ENCODE results near the gene KRTAP19-2.
"Not testable (repeated sequence)": the region's sequence is repeated elsewhere in the genome, so short reads cannot be mapped to it uniquely, and the experiment has no call there.

Gene KRTAP19-2, protein sequence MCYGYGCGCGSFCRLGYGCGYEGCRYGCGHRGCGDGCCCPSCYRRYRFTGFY

DNA sequence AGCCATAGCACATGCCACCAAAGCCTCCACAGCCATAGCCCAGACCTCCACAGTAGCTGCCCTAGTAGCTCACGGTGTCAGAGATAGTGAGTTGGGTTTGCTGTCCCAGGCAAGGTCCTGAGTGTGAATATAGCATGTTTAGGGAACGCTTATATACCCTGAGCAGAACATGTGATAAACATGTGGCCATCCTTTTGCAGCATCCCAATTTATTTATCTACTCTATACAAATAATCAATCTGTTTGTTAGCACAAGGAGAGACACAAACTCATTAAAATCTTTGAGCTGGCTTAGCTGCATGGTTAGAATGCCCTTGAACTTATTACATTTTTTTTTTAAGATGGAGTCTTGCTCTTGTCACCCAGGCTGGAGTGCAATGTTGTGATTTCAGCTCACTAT lies at the start of gene KRTAP19-2:
Gene KRTAP19-2 (minus strand): TSS at position 101 of the 400 bp plus-strand sequence. CDS start 88 bp downstream, at position 13.
- DNase-seq: no peak

DNA sequence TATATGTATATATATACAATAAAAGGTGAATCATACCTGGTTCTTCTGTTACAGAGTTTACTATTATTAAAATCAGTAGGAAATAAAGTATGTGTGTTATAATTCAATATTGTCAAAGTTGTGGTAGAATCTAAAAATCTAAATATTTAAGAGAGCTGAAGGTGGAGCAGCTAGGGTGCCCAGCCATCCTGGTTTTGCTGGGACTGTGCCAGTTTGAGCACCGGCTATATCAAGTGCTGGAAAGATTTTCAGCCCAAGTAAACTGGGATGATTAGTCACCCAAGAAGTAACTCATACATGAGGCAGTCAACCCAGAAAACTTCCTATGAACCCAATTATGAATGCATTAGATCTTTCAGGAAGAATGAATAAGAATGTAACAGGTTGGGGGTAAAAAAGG lies 31.6 kb upstream of the KRTAP19-2 start:
- no peak for DNase-seq

DNA sequence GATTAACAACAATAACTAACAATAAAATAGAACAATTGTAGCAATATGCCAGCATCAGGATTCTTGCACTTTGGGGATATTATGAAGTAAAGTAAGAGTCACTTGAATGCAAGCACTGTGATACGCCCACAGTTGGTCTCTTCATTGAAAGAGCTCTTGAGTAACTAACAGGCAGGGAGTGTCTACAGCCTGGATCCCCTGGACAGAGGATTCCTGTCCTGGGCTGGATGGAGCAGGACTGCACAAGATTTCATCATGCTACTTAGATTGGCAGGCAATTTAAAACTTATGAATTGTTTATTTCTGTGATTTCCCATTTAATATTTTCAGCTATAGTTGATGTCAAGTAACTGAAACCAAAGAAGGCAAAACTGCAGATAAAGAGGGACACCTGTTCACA lies 28.4 kb upstream of the KRTAP19-2 start:
- no peak for DNase-seq

DNA sequence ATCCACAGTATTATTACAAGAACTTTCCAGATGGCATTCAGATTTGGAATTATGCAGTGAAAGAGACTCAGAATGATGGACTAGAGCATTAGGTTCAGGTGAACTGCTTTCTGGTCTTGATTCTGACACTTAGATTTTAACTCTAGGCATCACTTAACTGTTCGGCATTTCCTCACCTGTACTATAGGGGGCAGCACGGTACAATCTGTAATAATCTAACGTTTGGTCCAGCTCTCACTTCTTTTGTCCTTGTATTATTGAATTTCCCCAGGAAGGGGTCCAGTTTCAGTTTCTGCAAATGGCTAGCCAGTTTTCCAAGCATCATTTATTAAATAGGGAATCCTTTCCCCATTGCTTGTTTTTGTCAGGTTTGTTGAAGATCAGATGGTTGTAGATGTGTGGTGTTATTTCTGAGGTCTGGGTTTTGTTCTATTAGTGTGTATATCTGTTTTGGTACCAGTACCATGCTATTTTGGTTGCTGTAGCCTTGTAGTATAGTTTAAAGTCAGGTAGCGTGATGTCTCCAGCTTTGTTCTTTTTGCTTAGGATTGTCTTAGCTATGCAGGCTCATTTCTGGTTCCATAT lies 18.5 kb upstream of the KRTAP19-2 start:
- DNase-seq: not testable (repeated sequence)

DNA sequence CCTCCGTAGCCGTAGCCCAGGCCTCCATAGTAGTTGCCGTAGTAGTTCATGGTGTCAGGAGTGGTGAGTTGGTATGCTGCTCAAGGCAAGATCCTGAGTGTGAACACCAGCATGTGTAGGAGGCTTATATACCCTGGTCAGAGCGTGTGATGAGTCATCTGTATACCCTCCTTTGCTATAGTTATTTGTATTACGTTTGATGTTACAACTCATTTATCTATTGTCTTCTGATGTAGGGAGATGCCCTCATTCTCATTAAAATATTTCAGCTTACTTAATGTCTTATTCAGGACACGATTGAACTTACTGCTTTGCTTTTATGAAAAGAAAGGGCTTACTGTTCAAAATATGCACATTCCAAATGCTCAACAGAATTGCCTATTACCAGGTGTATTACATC lies 14.8 kb upstream of the KRTAP19-2 start, which contains the start of gene KRTAP19-5:
Gene KRTAP19-5 (minus strand): TSS at position 101 of the 400 bp plus-strand sequence. CDS start 51 bp downstream, at position 50.
- no peak for DNase-seq

DNA sequence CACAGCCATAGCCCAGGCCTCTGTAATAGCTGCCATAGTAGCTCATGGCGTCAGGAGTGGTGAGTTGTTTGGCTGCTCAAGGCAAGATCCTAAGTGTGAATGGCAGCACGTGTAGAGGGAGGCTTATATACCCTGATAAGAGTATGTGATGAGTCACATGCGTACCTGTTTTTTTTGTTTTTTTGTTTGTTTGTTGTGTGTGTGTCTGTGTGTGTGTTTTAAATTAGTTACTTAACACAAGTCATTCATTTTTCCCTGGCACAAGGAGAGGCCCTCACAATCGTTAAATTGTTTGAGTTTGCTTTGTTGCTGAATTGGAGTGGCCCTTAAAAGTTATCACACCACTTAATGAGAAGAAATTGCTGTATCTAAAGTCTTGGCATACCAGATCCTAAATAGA lies 9.8 kb upstream of the KRTAP19-2 start, which contains the start of gene KRTAP19-4:
Gene KRTAP19-4 (minus strand): TSS at position 101 of the 400 bp plus-strand sequence. CDS start 55 bp downstream, at position 46.
- no peak for DNase-seq

DNA sequence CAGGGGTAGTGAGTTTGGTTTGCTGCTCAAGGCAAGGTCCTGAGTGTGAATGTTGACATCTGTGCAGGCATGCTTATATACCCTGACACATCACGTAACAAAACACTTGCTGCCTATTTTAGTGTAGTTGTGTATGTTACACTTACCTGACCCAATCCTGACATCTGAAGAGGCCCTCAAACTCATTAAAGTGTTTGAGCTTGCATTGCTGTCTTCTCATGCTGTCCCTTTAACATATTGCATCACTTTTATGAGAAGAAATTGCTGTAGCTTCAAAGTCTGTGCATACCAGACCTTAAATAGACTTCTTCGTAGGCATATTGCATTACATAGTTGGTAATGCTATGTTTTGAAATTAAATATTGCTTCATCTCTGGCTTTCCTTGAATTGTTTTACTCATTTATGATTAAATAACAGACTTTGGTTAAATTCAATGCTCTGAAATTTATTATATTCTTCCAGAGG lies 4.8 kb upstream of the KRTAP19-2 start, which contains the start of gene KRTAP19-3:
Gene KRTAP19-3 (minus strand): TSS at position 51 of the 466 bp plus-strand sequence. CDS start 56 bp downstream, outside the sequence.
- DNase-seq: no peak

DNA sequence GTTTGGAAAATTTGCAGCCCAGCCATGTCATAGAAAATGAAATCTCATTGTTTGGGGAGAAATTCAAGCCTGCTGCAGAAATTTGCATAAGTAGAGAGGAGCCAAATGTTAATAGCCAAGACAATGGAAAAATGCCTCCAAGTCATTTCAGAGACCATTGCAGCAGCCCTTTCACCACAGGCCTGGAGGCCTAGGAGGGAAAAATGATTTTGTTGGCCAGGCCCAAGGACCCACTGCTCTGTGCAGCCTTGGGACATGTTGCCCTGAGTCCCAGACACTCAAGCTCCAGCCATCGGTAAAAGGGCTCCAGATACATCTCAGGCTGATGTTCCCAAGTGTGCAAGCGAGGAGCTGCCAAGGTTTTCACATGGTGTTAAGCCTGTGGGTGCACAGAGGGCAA lies 1.1 kb downstream of the KRTAP19-2 start:
- DNase-seq: no peak

DNA sequence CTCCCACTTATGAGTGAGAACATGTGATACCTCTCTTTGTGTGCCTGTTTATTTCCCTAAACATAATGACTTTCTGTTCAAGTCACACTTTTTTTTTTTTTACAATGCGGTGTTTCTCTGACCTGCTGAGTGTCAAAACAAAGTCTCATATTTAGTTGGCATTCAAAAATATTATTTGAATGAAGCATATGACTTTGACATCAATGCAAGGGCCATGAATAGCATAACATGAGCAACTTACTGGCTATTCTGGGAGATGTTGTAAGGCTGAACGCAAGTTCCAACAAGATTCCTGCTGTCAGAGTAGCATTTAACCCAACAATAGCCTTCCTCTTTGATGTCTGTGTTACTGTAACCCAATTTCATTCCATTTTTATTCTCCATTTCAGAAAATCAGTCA lies 5.1 kb downstream of the KRTAP19-2 start:
- no peak for DNase-seq

DNA sequence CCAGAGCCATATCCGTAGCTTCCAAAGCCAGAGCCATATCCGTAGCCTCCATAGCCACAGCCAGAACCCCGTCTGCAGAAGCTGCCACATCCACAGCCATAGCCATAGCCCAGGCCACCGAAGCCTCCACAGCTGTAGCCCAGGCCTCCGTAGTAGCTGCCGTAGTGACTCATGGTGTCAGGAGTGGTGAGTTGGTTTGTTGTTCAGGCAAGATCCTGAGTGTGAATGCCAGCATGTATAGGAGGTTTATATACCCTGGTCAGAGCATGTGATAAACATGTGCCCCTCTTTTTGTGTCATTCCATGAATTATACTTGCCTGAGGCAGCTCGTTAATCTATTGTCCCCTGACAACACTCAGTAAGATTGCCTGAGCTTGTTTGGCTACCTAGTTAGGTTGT lies 7.1 kb downstream of the KRTAP19-2 start, which contains the start of gene KRTAP19-1:
Gene KRTAP19-1 (minus strand): TSS at position 223 of the 400 bp plus-strand sequence. CDS start 50 bp downstream, at position 173.
- DNase-seq: no peak

DNA sequence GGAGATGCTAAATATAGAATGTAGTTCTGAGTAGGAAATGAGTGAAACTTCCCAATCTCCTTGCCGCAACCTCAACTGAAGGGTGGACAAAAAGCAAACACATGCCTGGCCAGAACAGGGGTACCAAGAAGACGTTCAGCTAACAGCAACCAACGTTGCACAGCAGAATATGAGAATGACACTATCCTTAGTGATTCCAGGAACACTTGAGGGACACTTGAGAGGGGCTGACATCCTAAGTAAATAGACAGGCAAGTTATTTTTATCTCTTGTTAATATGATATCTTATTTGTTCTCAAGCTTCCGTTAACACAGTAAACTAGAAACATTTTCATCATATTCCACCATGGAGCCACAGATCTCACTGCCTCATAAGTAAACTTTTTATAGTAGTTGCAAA lies 8.0 kb downstream of the KRTAP19-2 start:
- DNase-seq: no peak

DNA sequence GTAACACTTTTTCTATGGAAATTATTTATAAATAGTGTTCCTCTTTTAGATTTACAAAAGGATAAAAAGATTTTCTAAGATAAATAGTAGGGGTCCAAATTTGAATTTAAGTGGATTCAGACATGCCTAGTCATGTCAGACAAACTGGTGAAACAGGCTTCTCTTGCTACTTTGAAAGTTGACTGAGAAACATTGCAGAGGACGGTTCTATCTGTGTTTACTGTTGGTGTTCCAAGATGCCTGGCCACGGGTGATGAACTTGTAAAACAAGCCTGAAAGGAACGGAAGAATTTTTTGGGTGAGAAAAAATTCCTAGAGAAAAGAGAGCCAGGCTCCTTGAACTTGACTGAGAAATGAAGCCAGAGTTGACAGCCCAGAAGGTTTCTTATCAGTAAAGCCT lies 9.2 kb downstream of the KRTAP19-2 start:
- no peak for DNase-seq

DNA sequence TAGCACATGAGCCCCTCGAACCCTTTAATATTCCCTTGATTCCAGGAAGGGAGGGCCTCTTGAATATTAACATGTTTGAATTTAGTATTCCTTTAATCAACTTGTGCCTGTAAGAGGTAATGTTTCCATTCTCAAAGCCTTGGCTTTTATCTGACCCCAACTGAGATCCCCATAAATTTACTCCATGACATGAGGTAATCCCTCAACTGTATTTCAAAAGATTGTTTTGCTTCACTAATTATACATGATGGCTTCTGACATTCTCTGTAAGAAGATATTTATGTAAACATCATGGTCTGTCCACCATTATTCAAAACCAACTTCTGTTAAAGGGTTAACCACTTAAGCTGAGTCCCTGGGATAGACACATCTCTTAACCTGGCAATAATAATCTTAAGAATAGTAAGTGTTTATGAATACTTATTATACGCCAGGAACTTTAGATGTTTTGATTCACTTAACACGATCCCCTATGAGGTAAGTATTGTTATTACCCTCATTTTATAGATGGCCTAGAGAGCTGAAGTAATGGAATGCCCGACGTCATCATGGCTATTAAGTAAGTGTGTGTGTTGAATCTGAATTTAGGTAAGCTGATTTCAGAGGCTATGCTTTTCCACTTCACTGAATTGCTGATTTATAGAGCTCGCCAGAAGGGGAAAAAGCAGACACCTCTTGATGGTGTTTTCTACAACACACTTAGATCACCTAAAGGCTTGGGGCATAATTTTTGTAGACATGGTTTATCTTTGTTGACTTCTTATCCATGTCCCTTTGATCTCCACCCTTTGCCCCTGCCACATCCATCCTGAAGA lies 18.1 kb downstream of the KRTAP19-2 start:
- DNase-seq: no peak

DNA sequence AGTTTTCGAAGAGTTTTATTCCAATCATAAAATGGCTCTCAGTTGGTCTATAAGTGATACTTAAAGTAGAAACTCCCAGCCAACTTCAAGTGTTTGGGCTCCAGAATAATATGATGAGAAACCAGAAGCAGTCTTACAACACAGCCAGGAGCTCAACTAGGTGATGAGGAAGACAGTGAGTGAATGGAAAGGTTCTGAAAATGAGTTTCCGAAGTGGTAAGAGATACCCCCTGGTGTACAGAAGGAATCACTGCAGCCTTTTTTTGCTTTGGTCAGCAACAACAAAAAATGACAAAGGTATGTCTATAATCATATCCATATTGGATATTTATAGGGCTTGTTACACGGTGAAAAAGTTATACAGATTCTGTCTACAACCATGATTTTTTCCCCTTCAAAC lies 23.5 kb downstream of the KRTAP19-2 start:
- DNase-seq: no peak

DNA sequence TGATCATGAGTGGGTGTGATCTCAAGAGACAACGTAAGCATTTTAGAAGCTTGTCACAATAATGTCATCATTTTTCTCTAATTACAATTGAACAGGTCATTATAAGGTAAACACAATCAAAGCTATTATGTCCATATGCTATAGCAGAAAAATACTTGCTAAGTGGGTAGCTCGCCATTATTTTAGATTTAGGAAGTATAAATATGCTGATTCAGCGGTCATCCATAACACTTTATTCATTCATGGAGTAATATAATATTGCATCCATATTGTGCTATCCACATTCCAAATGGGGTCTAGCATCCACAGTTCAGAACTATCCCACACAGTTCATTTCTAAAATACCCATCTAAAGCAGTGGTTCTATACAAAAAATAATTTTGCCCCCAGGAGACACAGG lies 38.7 kb downstream of the KRTAP19-2 start:
- no peak for DNase-seq

DNA sequence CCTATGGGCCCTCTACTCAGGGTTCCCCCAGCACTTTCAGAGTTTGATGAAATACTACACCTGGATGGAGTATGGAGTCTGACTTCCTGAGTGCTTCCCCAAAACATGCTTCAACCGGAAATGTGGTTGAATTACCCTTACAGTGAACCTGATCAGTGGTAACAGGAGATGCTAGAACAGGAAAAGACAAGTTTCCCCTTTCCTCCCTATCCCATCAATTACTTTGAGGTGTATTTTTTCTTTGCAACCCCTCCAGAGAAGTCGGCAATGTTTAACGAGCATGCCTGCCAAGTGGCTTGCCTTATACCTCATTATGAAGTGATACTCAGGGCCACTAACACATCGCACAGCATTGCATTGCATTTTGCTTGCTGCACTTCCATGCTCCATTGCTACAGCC lies 40.2 kb downstream of the KRTAP19-2 start:
- DNase-seq: no peak

DNA sequence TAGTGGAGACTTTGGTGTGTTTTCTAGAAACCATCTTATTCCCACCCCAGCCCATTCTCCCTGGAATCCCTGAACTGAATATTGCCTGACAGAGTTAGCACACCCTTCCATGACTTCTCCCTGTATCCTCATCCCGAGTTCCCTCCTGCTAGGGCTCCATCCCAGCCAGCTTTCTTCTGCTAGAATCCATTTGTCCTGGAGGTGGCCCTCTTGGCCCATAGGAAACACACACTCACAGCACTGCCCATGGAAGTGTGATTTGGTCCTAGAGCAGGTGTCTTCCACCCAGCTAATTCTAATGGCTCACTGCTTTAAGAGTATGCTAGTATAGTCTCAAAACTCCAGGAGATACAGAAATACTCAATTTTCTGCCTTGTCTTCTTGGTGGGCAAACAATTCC lies 43.0 kb downstream of the KRTAP19-2 start:
- DNase-seq: no peak

DNA sequence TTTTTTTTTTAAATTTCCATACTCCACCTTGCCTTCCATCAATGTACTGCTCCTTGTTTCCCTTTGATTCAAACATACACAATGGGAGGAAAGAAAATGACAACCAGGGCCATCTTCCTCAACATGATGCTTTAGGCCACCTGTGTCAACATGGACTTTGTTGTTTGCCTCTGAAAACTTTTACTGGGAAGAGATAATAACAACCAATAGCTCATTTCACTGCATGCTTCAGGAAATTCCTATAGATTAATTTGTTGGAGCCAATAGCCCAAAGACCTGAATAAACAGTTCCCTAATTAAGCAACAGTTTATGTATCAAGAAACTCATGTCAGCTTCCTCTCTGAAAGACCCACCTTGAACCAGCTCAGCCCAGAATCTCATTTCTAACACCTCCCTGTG lies 44.0 kb downstream of the KRTAP19-2 start:
- DNase-seq: no peak

DNA sequence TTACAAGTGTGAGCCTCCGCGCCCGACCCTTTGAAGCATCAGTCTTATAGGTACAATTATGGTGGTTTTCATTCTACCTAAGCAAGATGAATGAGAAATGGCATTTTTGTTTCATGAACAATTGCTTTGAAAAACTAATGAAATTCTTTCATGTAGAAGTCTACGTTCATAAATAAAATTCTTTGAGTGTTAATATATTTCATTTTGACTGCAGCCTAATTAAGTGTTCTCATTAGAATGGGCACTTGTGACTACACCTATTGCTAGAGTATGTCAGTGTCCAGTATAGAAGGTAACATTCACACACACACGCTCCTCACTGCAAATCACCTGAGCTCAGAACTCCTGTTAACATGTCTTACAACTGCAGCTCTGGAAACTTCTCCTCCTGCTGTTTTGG lies 47.3 kb downstream of the KRTAP19-2 start, which contains the start of gene KRTAP15-1:
Gene KRTAP15-1 (plus strand): TSS at position 301 of the 400 bp plus-strand sequence. CDS start 53 bp downstream, at position 354.
- DNase-seq: no peak

Measured in activated effector memory CD4-positive, alpha-beta T cell treated with anti-CD3 and anti-CD28 coated beads, Interleukin-2, amount 50 U/mL, for 16 hours (primary cell).